Esophagus squamous epithelium (tissue), 4 donors: ENCODE results near the gene CACHD1.

ENCODE experiments used
- POLR2A ChIP-seq, 4 donors: fragments of 450-650 bp; IDR thresholded peaks; one replicate each; pipeline ENCODE4 v1.6.1; 2017; ENCODE audit warnings: antibody characterized with exemption in 4 of 4, mild to moderate bottlenecking in 4 of 4, moderate library complexity in 3 of 4
- TF ChIP-seq, protein P1 (sequence below), 6 experiments: fragments of 450-650 bp in 4 of 6; fragments of 200-600 bp in 2 of 6; sonication (generic) in 2 of 6; IDR thresholded peaks; one replicate each; pipeline ENCODE4 v1.5.1; 2016 to 2019; ENCODE audit warnings: antibody characterized with exemption in 6 of 6, mild to moderate bottlenecking in 4 of 6, moderate library complexity in 4 of 6

DNA sequence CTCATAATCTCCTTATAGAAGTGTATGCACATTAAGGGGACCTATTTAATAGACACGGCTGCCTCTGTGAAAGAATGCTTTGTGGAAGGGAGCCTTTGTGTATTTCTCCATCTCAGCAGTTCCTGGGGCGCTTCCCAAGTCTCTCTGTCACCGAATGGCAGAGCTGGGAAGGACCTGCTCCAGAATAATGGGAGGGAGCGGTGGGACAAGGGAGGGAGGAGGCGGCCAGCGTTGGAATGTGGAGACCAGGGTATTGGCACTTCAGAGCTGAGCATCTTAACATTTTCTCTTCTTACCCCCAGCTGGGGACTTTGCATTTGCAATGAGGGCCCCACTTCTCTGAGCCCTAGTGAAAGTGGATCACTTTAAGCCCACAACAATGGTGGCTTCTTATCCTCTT is 23.9 kb downstream of the CACHD1 start:
- TF ChIP-seq, protein P1, sequence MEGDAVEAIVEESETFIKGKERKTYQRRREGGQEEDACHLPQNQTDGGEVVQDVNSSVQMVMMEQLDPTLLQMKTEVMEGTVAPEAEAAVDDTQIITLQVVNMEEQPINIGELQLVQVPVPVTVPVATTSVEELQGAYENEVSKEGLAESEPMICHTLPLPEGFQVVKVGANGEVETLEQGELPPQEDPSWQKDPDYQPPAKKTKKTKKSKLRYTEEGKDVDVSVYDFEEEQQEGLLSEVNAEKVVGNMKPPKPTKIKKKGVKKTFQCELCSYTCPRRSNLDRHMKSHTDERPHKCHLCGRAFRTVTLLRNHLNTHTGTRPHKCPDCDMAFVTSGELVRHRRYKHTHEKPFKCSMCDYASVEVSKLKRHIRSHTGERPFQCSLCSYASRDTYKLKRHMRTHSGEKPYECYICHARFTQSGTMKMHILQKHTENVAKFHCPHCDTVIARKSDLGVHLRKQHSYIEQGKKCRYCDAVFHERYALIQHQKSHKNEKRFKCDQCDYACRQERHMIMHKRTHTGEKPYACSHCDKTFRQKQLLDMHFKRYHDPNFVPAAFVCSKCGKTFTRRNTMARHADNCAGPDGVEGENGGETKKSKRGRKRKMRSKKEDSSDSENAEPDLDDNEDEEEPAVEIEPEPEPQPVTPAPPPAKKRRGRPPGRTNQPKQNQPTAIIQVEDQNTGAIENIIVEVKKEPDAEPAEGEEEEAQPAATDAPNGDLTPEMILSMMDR (IDR thresholded peaks at IDR 0.05): no peak
- no peak for TF ChIP-seq POLR2A (IDR thresholded peaks at IDR 0.05)
